K562 (cell line): ENCODE measurements around the gene KIF25.

Experiments used
- ETS1 ChIP-seq: conservative IDR thresholded peaks from 2 replicates; pipeline ENCODE4 v1.6.1; 2011; ENCODE audit warnings: low read depth, mild to moderate bottlenecking, low read length; ENCODE audit not compliant: control insufficient read depth
- TSC22D4 ChIP-seq: fragments of 450-650 bp; IDR thresholded peaks from 2 replicates; pipeline ENCODE4 v1.6.1; 2016; ENCODE audit warnings: missing genetic modification characterization, missing biosample characterization, control low read depth

GRCh38 chr6:167993831-167994230 lies 3.6 kb upstream of the KIF25 start:
- TF ChIP-seq ETS1, result no peak
- TF ChIP-seq TSC22D4, result no peak
